Gastroesophageal sphincter (tissue), 3 donors: ENCODE measurements around the gene CLSTN3.

ENCODE experiments used
- CTCF ChIP-seq, 4 experiments: fragments of 200-600 bp in 2 of 4; fragments of 450-650 bp in 2 of 4; sonication (generic) in 1 of 4; IDR thresholded peaks; one replicate each; pipeline ENCODE4 v1.5.1; 2017 to 2019; ENCODE audit warnings: antibody characterized with exemption in 4 of 4, mild to moderate bottlenecking in 2 of 4, moderate library complexity in 2 of 4
- EP300 ChIP-seq: sonication (generic); formaldehyde crosslinking; IDR thresholded peaks from one replicate; pipeline ENCODE4 v1.6.1; 2017; ENCODE audit warnings: antibody characterized with exemption, mild to moderate bottlenecking
- POLR2A ChIP-seq, 2 donors: fragments of 450-650 bp; IDR thresholded peaks; one replicate each; pipeline ENCODE4 v1.6.1; 2017; ENCODE audit warnings: antibody characterized with exemption in 2 of 2, mild to moderate bottlenecking in 2 of 2, moderate library complexity in 1 of 2
- POLR2AphosphoS5 ChIP-seq: sonication (generic); formaldehyde crosslinking; IDR thresholded peaks from one replicate; pipeline ENCODE4 v1.6.1; 2017; ENCODE audit warnings: antibody characterized with exemption

GRCh38 chr12:7112041-7112440 is 18.1 kb upstream of the CLSTN3 start:
- TF ChIP-seq POLR2A (IDR thresholded peaks at IDR 0.05) (no peak), POLR2AphosphoS5 (no peak), CTCF (IDR thresholded peaks at IDR 0.05) (no peak), EP300 (no peak)
